ENCODE results near the gene ZNF501. TPM values are rescaled to one million over a fixed set of nuclear protein-coding genes. Genes with fewer than 3 reads are reported as not detected.

ZNF501 gene
- total and polyA plus RNA-seq, 2 of the 13 experiments (the other 11 are each of a cell fraction or from before 2014, with no cell fraction given), result 2.4 to 2.8 TPM

GRCh38 chr3:44761424-44762169 lies 32.2 kb downstream of the ZNF501 start, which contains the start of the genes KIAA1143 and KIF15 (continued):
- TF ChIP-seq, protein P1, sequence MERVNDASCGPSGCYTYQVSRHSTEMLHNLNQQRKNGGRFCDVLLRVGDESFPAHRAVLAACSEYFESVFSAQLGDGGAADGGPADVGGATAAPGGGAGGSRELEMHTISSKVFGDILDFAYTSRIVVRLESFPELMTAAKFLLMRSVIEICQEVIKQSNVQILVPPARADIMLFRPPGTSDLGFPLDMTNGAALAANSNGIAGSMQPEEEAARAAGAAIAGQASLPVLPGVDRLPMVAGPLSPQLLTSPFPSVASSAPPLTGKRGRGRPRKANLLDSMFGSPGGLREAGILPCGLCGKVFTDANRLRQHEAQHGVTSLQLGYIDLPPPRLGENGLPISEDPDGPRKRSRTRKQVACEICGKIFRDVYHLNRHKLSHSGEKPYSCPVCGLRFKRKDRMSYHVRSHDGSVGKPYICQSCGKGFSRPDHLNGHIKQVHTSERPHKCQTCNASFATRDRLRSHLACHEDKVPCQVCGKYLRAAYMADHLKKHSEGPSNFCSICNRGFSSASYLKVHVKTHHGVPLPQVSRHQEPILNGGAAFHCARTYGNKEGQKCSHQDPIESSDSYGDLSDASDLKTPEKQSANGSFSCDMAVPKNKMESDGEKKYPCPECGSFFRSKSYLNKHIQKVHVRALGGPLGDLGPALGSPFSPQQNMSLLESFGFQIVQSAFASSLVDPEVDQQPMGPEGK (CRISPR knock-in tag; IDR thresholded peaks at IDR 0.05), result peak; percentile 34; the same call in 1 of the 2 replicates
- TF ChIP-seq ZNF788 (CRISPR knock-in tag; IDR thresholded peaks at IDR 0.05; ENCODE audit: borderline replicate concordance) (peak; percentile 93; the same call in 1 of the 2 replicates), ZNF207 (IDR thresholded peaks at IDR 0.05; ENCODE audit: borderline replicate concordance) (no peak), POLR2AphosphoS5 (IDR thresholded peaks at IDR 0.05; ENCODE audit: low read depth, low read length) (peak; percentile 84), NFIB (CRISPR knock-in tag; IDR thresholded peaks at IDR 0.05; ENCODE audit: borderline replicate concordance) (no peak), ZBTB4 (CRISPR knock-in tag; IDR thresholded peaks at IDR 0.05; ENCODE audit: borderline replicate concordance) (peak; percentile 87; the same call in 1 of the 2 replicates), SIN3B (IDR thresholded peaks at IDR 0.05; ENCODE audit: low read length) (peak; percentile 98), ZNF160 (CRISPR knock-in tag; IDR thresholded peaks at IDR 0.05) (peak; percentile 71; the same call in 1 of the 2 replicates), ARID3A (IDR thresholded peaks at IDR 0.05; ENCODE audit: low read depth, low read length) (no peak; the same call in 1 of the 2 replicates), ZNF790 (CRISPR knock-in tag; IDR thresholded peaks at IDR 0.05; ENCODE audit: borderline replicate concordance) (peak; percentile 49; the same call in 1 of the 2 replicates), HMG20A (CRISPR knock-in tag; IDR thresholded peaks at IDR 0.05; ENCODE audit: borderline replicate concordance) (no peak), KLF15 (CRISPR knock-in tag; IDR thresholded peaks at IDR 0.05; ENCODE audit: borderline replicate concordance) (no peak), MZF1 (CRISPR knock-in tag; IDR thresholded peaks at IDR 0.05; ENCODE audit: borderline replicate concordance) (no peak), THAP7 (CRISPR knock-in tag; IDR thresholded peaks at IDR 0.05) (no peak; the same call in 1 of the 2 replicates), TCF12 (IDR thresholded peaks at IDR 0.05) (no peak), TCF12 (CRISPR knock-in tag; IDR thresholded peaks at IDR 0.05) (no peak), ZNF747 (CRISPR knock-in tag; IDR thresholded peaks at IDR 0.05; ENCODE audit: borderline replicate concordance) (peak; percentile 71; the same call in 1 of the 2 replicates)
- TF ChIP-seq, protein P2, sequence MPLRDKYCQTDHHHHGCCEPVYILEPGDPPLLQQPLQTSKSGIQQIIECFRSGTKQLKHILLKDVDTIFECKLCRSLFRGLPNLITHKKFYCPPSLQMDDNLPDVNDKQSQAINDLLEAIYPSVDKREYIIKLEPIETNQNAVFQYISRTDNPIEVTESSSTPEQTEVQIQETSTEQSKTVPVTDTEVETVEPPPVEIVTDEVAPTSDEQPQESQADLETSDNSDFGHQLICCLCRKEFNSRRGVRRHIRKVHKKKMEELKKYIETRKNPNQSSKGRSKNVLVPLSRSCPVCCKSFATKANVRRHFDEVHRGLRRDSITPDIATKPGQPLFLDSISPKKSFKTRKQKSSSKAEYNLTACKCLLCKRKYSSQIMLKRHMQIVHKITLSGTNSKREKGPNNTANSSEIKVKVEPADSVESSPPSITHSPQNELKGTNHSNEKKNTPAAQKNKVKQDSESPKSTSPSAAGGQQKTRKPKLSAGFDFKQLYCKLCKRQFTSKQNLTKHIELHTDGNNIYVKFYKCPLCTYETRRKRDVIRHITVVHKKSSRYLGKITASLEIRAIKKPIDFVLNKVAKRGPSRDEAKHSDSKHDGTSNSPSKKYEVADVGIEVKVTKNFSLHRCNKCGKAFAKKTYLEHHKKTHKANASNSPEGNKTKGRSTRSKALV (CRISPR knock-in tag; IDR thresholded peaks at IDR 0.05), result peak; percentile 86

All from HepG2 (cell line).